ENCODE results near the gene TMEM39B.

DNA sequence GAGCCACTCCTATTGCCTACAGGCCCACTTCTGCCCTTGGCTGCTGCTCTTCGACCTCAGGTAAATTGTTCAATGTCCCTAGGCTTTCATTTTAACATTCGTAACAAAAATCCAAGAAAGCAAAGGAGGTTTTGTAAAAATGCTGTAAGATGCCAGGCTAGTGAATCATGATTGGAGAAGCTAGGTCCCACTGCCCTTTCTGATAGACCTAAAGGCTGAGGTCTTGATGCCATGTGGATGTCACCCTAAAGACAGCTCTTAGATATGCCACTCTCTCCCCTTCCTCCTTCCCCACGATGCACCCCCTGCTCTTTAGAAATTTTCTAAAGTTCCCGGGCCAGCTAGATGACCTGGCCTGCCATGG, 9.9 kb upstream of the TMEM39B start:
- TF ChIP-seq POLR2AphosphoS5 (IDR thresholded peaks at IDR 0.05; ENCODE audit: insufficient read depth, low read depth, low read length) (no peak), EZH2 (IDR thresholded peaks at IDR 0.05; ENCODE audit: borderline replicate concordance, low read depth, low read length, severe bottlenecking) (no peak), MYC (IDR thresholded peaks at IDR 0.05; ENCODE audit: low read depth, low read length) (no peak)
- TF ChIP-seq, protein P1, sequence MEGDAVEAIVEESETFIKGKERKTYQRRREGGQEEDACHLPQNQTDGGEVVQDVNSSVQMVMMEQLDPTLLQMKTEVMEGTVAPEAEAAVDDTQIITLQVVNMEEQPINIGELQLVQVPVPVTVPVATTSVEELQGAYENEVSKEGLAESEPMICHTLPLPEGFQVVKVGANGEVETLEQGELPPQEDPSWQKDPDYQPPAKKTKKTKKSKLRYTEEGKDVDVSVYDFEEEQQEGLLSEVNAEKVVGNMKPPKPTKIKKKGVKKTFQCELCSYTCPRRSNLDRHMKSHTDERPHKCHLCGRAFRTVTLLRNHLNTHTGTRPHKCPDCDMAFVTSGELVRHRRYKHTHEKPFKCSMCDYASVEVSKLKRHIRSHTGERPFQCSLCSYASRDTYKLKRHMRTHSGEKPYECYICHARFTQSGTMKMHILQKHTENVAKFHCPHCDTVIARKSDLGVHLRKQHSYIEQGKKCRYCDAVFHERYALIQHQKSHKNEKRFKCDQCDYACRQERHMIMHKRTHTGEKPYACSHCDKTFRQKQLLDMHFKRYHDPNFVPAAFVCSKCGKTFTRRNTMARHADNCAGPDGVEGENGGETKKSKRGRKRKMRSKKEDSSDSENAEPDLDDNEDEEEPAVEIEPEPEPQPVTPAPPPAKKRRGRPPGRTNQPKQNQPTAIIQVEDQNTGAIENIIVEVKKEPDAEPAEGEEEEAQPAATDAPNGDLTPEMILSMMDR (IDR thresholded peaks at IDR 0.05; ENCODE audit: extremely low read depth in 1 of 2, insufficient read depth in 1 of 2, low read depth in 1 of 2, low read length in 2 of 2): no peak
- TF ChIP-seq, protein P2, sequence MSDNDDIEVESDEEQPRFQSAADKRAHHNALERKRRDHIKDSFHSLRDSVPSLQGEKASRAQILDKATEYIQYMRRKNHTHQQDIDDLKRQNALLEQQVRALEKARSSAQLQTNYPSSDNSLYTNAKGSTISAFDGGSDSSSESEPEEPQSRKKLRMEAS (IDR thresholded peaks at IDR 0.05; ENCODE audit: insufficient read depth, insufficient read length): no peak
